IMR-90 (cell line): ENCODE measurements around the gene UMODL1. TPM values are rescaled to one million over a fixed set of nuclear protein-coding genes. Genes with fewer than 3 reads are reported as not detected.

ENCODE experiments used
- ATAC-seq: fragments of 200-7000 bp; cut with Tn5 transposase; 2 replicates; pipeline ENCODE4 v1.9.1; 2020; ENCODE audit warnings: low read depth, mild to moderate bottlenecking, moderate library complexity
- BruUV-seq: library from RNA; stranded (reverse); fragments of 400-500 nt; replicated peaks from 2 replicates; lab custom pipeline; 2021; lab: Mats Ljungman, UMichigan
- CTCF ChIA-PET: fragments of 300-600 bp; formaldehyde crosslinking; extraction: SDS; loops from one replicate; lab custom pipeline; 2021; ENCODE audit warnings: antibody characterized with exemption; lab: Yijun Ruan, JAX
- POLR2A ChIA-PET: fragments of 300-600 bp; sonication (Branson Sonifier 250); formaldehyde crosslinking; loops from one replicate; lab custom pipeline; 2022; ENCODE audit warnings: antibody characterized with exemption; ENCODE audit not compliant: unreplicated experiment; lab: Charles Lee
- DNase-seq: peaks from one replicate; pipeline ENCODE4 v3.0.0; 2013
- H2AFZ ChIP-seq: replicated peaks from 2 replicates; pipeline ENCODE3; 2013; ENCODE audit warnings: low read length, mild to moderate bottlenecking; ENCODE audit not compliant: poor library complexity
- H2AK5ac ChIP-seq: 2 replicates; pipeline ENCODE4 v1.6.1; 2013; ENCODE audit warnings: low read depth, low read length, inconsistent platforms
- H2AK9ac ChIP-seq: replicated peaks from 2 replicates; pipeline ENCODE3; 2013; ENCODE audit warnings: mild to moderate bottlenecking, low read depth, low read length, moderate library complexity; ENCODE audit not compliant: poor library complexity
- H2BK120ac ChIP-seq: 2 replicates; pipeline ENCODE4 v1.6.1; 2013; ENCODE audit warnings: low read depth, low read length, inconsistent platforms
- H2BK15ac ChIP-seq: 3 replicates; pipeline ENCODE4 v1.6.1; 2013; ENCODE audit warnings: low read depth, low read length, inconsistent platforms
- H2BK20ac ChIP-seq: 2 replicates; pipeline ENCODE4 v1.6.1; 2013; ENCODE audit warnings: low read depth, mild to moderate bottlenecking, inconsistent platforms, low read length, moderate library complexity
- H2BK5ac ChIP-seq: 2 replicates; pipeline ENCODE4 v1.6.1; 2013; ENCODE audit warnings: mild to moderate bottlenecking, low read depth, low read length, inconsistent platforms; ENCODE audit not compliant: poor library complexity, severe bottlenecking
- H3K14ac ChIP-seq: replicated peaks from 2 replicates; pipeline ENCODE4 v1.6.1; 2013; ENCODE audit warnings: low read depth, low read length, inconsistent platforms
- H3K18ac ChIP-seq: 2 replicates; pipeline ENCODE4 v1.6.1; 2013; ENCODE audit warnings: low read depth, low read length, control low read depth
- H3K23ac ChIP-seq: 2 replicates; pipeline ENCODE4 v1.6.1; 2013; ENCODE audit warnings: low read depth, low read length, inconsistent platforms
- H3K27ac ChIP-seq: 2 replicates; pipeline ENCODE4 v1.5.1; 2013; ENCODE audit warnings: mild to moderate bottlenecking, control low read depth, low read length; ENCODE audit not compliant: insufficient read depth
- H3K27me3 ChIP-seq: 2 replicates; pipeline ENCODE4 v1.6.1; 2013; ENCODE audit warnings: low read length; ENCODE audit not compliant: control insufficient read depth, insufficient read depth
- H3K36me3 ChIP-seq: 2 replicates; pipeline ENCODE4 v1.6.1; 2013; ENCODE audit warnings: low read length, mixed read lengths; ENCODE audit not compliant: control insufficient read depth, insufficient read depth
- H3K4ac ChIP-seq: 2 replicates; pipeline ENCODE4 v1.6.1; 2013; ENCODE audit warnings: low read depth, low read length, inconsistent platforms
- H3K4me1 ChIP-seq: 2 replicates; pipeline ENCODE4 v1.6.1; 2013; ENCODE audit warnings: low read length, mixed read lengths; ENCODE audit not compliant: control insufficient read depth, insufficient read depth
- H3K4me2 ChIP-seq: 2 replicates; pipeline ENCODE4 v1.6.1; 2013; ENCODE audit warnings: low read depth, mild to moderate bottlenecking, control low read depth, low read length, moderate library complexity
- H3K4me3 ChIP-seq: 2 replicates; pipeline ENCODE4 v1.5.1; 2013; ENCODE audit warnings: low read depth, mild to moderate bottlenecking, control low read depth, low read length, moderate library complexity; ENCODE audit not compliant: insufficient read depth
- H3K56ac ChIP-seq: 2 replicates; pipeline ENCODE4 v1.6.1; 2013; ENCODE audit warnings: low read length, inconsistent platforms; ENCODE audit not compliant: insufficient read depth; ENCODE audit errors: extremely low read depth
- H3K79me1 ChIP-seq, 2 experiments: 2 replicates each; pipeline ENCODE4 v1.6.1; 2013; ENCODE audit warnings: low read length in 2 of 2, inconsistent platforms in 1 of 2, low read depth in 1 of 2
- H3K9ac ChIP-seq: 2 replicates; pipeline ENCODE4 v1.6.1; 2013; ENCODE audit warnings: low read depth, low read length, control low read depth
- H3K9me1 ChIP-seq: 2 replicates; pipeline ENCODE4 v1.6.1; 2013; ENCODE audit warnings: low read length, inconsistent platforms; ENCODE audit not compliant: insufficient read depth
- H3K9me3 ChIP-seq: 2 replicates; pipeline ENCODE4 v1.6.1; 2013; ENCODE audit warnings: low read length; ENCODE audit not compliant: control insufficient read depth, insufficient read depth
- H4K20me1 ChIP-seq: 2 replicates; pipeline ENCODE4 v1.6.1; 2013; ENCODE audit warnings: low read length, inconsistent platforms; ENCODE audit not compliant: insufficient read depth
- H4K5ac ChIP-seq: 2 replicates; pipeline ENCODE4 v1.6.1; 2013; ENCODE audit warnings: mild to moderate bottlenecking, low read depth, low read length, control low read depth
- H4K8ac ChIP-seq, 2 experiments: 2 replicates each; pipeline ENCODE4 v1.6.1; 2013; ENCODE audit warnings: low read depth in 2 of 2, low read length in 2 of 2, control low read depth in 1 of 2, inconsistent platforms in 1 of 2
- H4K91ac ChIP-seq: 2 replicates; pipeline ENCODE4 v1.6.1; 2013; ENCODE audit warnings: low read depth, low read length, inconsistent platforms; ENCODE audit not compliant: insufficient read depth
- BHLHE40 ChIP-seq: fragments of 150-350 bp; IDR thresholded peaks from 2 replicates; pipeline ENCODE4 v1.6.1; 2016; ENCODE audit warnings: mild to moderate bottlenecking, low read depth, low read length
- whole genome bisulfite sequencing, 2 experiments: methylation state at CpG; one replicate each; pipeline versions ENCODE4 v1.1.5 to v1.1.7; 2013; ENCODE audit warnings: missing lambda C conversion rate in 2 of 2; ENCODE audit not compliant: insufficient read length in 1 of 2; ENCODE audit errors: extremely low coverage in 2 of 2; 5-methylcytosine and 5-hydroxymethylcytosine counted together
- dilution Hi-C: fragments of 300-500 bp; cut with HindIII; formaldehyde crosslinking; loops from one replicate; pipeline ENCODE4 v1.14.3; 2018; ENCODE audit warnings: low sequenced_read_pairs; ENCODE audit not compliant: unreplicated experiment
- in situ Hi-C: fragments of 300-500 bp; cut with MboI; formaldehyde crosslinking; loops from 3 replicates; pipeline ENCODE4 v1.14.3; 2019; ENCODE audit warnings: low sequenced_read_pairs, inconsistent platforms, mixed read lengths
- intact Hi-C: fragments of 100-400 bp; cut with micrococcal nuclease; formaldehyde crosslinking; loops from 2 replicates; pipeline ENCODE4 v1.10.0; 2022
- polyA plus RNA-seq, 3 experiments: library from polyadenylated mRNA; depleted of rRNA; stranded (reverse); fragments of >200 nt; gene quantifications; 2 replicates each; pipeline ENCODE4 v1.2.3, GENCODE V29; 2012; ENCODE audit warnings: low replicate concordance in 1 of 3
- total RNA-seq: library from RNA; depleted of rRNA; stranded (reverse); fragments of >200 nt; gene quantifications from 2 replicates; pipeline ENCODE4 v1.2.3, GENCODE V29; 2012
- TF ChIP-seq, protein P1 (sequence below): conservative IDR thresholded peaks from 2 replicates; pipeline ENCODE4 v1.5.1; 2012; ENCODE audit warnings: mild to moderate bottlenecking, low read depth, low read length, improper control_type of control experiment

The UMODL1 gene
- total and polyA plus RNA-seq, 2 of the 4 experiments (the other 2 are of a cell fraction): 0.02 TPM; not detected in 1

- no peak overlapping the region for H2AK9ac ChIP-seq
- ATAC-seq (no peak), DNase-seq (no peak)
- TF ChIP-seq, protein P1, sequence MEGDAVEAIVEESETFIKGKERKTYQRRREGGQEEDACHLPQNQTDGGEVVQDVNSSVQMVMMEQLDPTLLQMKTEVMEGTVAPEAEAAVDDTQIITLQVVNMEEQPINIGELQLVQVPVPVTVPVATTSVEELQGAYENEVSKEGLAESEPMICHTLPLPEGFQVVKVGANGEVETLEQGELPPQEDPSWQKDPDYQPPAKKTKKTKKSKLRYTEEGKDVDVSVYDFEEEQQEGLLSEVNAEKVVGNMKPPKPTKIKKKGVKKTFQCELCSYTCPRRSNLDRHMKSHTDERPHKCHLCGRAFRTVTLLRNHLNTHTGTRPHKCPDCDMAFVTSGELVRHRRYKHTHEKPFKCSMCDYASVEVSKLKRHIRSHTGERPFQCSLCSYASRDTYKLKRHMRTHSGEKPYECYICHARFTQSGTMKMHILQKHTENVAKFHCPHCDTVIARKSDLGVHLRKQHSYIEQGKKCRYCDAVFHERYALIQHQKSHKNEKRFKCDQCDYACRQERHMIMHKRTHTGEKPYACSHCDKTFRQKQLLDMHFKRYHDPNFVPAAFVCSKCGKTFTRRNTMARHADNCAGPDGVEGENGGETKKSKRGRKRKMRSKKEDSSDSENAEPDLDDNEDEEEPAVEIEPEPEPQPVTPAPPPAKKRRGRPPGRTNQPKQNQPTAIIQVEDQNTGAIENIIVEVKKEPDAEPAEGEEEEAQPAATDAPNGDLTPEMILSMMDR: no peak
- no peak for TF ChIP-seq BHLHE40
- H3K9me3 ChIP-seq: no peaks in the 10 kb centered on the region
- intact Hi-C loops: no loop called here
- no peak overlapping the region for H2BK20ac ChIP-seq
- no peak overlapping the region for H4K91ac ChIP-seq
- no peak overlapping the region for H3K9ac ChIP-seq
- H3K4me3 ChIP-seq: no peak overlapping the region
- H2AFZ ChIP-seq: no peak overlapping the region
- H4K20me1 ChIP-seq: no peaks in the 10 kb centered on the region; the same call in 1 of the 2 replicates
- H3K14ac ChIP-seq: no peak overlapping the region
- dilution Hi-C loops: no loop called here
- no peaks in the 10 kb centered on the region for H3K36me3 ChIP-seq
- no peaks in the 10 kb centered on the region for H3K4me1 ChIP-seq
- H3K9me1 ChIP-seq: no peaks in the 10 kb centered on the region
- H3K23ac ChIP-seq: no peak overlapping the region
- no peak overlapping the region for H3K4me2 ChIP-seq
- no peak overlapping the region for H2AK5ac ChIP-seq
- CTCF ChIA-PET: no interaction called here
- no peak overlapping the region for H2BK15ac ChIP-seq
- WGBS, 2 experiments: 89% methylated on average over 8 of the region's 17 CpGs; no CpG with 5 or more reads in 1 of the 2 experiments
- in situ Hi-C loops: loop anchor here (25.0 kb wide), 1 partner anchor 683 kb away; no protein-coding TSS in a partner anchor
- no peak overlapping the region for H3K27ac ChIP-seq
- no peak overlapping the region for H4K8ac ChIP-seq
- H3K27me3 ChIP-seq: peaks cover 71% of the 10 kb centered on the region
- no peak overlapping the region for H2BK120ac ChIP-seq
- no peak overlapping the region for H2BK5ac ChIP-seq
- BruUV-seq: no TSS peak
- H3K18ac ChIP-seq: no peak overlapping the region
- no peak overlapping the region for H4K5ac ChIP-seq
- no peak overlapping the region for H3K4ac ChIP-seq
- POLR2A ChIA-PET: no interaction called here
- no peaks in the 10 kb centered on the region for H3K79me1 ChIP-seq
- no peak overlapping the region for H3K56ac ChIP-seq
Measured at GRCh38 chr21:42154237-42155044, 83.3 kb downstream of the UMODL1 start.
